ENCODE results near the gene GSTM2.

- TF ChIP-seq CTCF (conservative IDR thresholded peaks at IDR 0.05) (no peak), EZH2 (IDR thresholded peaks at IDR 0.05; ENCODE audit: low read depth) (no peak)
These were observed 38.4 kb upstream of the GSTM2 start for GRCh38 chr1:109629372-109630030.
